Skin epidermis (tissue), 12 donors: ENCODE measurements around the gene RIPK4.

Experiments used
- H3K27ac ChIP-seq, 21 experiments: fragments of 200-600 bp; sonication (generic) in 11 of 21; one replicate each; pipeline ENCODE4 v1.5.0; 2020; ENCODE audit warnings: mild to moderate bottlenecking in 3 of 21, inconsistent platforms in 2 of 21, moderate library complexity in 2 of 21
- H3K4me3 ChIP-seq, 7 experiments: fragments of 200-600 bp; sonication (generic) in 2 of 7; one replicate each; pipeline ENCODE4 v1.5.0; 2020; ENCODE audit warnings: inconsistent platforms in 2 of 7, mild to moderate bottlenecking in 2 of 7, moderate library complexity in 1 of 7

RIPK4 gene

GRCh38 chr21:41743321-41744027 lies 23.4 kb downstream of the RIPK4 start:
- H3K27ac ChIP-seq: no peak overlapping the region
- no peak overlapping the region for H3K4me3 ChIP-seq

DNA sequence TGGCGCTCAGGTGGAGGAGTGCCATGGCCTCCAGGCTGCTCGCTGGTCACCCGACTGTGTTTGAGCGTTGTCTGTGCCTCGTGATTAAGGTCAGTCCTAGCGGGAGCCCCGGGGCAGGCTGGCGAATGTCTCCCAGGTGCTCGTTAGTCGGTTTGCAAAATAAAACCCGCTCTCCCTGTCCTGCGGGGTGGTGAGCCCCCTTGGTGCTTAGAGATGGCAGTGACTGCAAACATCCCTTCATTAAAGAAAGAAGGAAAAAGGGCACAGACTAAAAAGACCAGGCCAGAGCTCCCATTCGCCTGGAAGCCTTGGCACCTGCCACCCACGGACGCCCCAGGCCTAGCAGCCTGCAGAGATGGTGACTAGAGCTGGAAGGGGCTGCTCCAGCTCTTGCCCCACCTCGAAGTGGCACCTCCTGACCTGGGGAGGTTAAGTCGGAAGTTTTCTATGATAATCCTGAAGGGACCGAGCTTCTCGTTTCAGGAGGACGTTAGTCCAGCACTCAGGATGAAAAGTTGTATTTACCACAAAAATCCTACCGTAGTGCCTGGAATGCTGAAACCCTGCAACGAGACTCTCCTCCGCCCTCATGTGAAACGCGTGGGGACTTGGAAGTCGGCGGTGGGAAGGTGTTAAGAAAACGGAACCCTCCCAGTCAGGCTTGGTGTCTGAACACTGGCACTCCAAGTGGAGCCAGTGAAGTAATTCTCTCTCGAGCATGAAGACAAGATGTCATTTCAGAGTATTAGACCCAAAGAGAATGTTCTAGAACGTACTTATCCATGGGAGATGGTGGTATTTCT lies 24.6 kb downstream of the RIPK4 start:
- no peak overlapping the region for H3K4me3 ChIP-seq
- no peak overlapping the region for H3K27ac ChIP-seq

GRCh38 chr21:41741253-41742072 lies 25.4 kb downstream of the RIPK4 start:
- Histone ChIP-seq H3K27ac (no peak overlapping the region), H3K4me3 (no peak overlapping the region)

DNA sequence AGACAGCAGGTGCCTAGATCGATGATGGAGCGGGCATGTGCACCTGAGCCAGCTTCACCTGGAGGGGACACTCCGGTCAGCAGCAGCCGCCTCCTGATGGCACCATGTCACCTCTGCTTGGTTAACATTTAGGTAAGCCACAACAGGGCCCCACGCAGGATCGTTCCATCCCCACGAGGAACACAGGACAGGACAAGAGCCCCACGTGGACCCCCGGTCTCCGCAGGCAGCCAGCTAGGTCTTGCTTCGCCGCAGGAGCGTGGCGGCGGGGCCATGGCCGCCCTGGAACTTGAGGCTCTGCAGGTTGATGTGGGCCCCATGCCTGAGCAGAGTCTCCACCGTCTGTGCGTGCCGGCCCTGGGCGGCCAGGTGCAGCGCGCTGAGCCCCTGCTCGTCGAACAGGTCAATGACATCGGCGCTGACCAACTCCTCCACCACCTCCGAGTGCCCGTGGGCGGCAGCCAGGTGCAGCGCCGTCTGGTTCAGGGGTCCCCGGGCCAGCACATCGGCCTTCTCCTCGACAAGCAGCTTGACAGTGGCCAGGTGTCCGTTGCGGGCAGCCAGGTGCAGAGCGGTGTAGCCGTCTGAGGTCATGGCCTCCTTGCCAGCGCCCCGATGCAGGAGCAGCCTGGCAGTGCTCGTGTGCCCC lies 26.1 kb downstream of the RIPK4 start:
- Histone ChIP-seq H3K4me3 (no peak overlapping the region), H3K27ac (no peak overlapping the region)

- no peak overlapping the region for H3K4me3 ChIP-seq
- H3K27ac ChIP-seq: no peak overlapping the region
Measured at GRCh38 chr21:41739936-41740335, 26.9 kb downstream of the RIPK4 start.

- no peak overlapping the region for H3K4me3 ChIP-seq
Measured at GRCh38 chr21:41739011-41739410, 27.8 kb downstream of the RIPK4 start.

DNA sequence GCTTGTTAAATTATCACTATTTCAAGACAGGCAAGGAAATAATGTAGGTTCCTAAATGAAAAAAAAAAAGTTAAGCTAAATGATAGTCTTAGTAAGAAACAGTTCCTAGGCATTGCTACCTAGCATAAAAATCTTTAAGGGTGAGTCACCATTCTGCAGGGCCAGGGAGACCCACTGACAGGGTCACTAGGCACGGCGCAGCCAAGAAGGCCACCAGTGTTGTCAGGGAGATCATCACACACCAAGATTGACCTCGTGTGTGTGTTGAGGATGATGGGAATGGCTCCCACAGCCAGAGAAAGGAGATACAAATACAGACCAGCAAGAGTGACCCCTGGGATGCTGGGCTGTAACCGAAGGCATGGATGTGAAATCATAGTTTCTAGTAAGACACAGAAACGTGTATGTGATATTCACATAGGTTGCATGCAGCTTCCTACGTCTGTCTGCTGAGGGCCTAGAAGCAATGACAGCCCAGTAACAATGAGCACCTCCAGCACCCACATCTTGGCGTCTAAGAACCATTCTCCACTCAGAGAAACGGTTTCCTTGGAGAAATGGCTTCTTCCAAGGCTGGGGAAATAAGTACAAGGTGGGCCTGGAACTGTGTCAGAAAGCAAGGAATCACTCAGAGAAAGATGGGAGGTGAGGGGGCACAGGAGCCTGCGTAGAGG lies 29.1 kb downstream of the RIPK4 start:
- no peak overlapping the region for H3K4me3 ChIP-seq
- no peak overlapping the region for H3K27ac ChIP-seq

More at GRCh38 chr21:41739011-41739410, 27.8 kb downstream of the RIPK4 start:
- no peak overlapping the region for H3K27ac ChIP-seq

DNA sequence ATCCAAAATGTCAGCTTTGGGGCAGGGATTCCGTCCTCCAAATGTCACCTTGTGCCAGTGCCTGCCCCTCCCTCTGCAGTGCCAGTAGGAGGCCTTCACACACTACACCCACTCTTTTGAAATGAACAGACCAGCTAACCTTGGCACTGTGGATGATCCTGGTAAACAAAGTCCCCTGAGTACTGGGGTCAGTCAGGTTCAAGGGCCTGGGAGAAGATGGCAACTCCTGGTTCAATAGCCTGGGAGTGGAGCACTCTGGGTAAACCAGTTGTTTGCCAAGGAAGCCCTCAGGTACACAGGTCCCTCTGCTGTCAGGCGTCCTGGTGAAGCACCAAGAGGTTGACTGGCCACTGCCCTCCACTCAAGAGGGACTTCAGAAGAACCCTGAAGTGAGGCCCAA lies 30.4 kb downstream of the RIPK4 start:
- H3K4me3 ChIP-seq: no peak overlapping the region
- no peak overlapping the region for H3K27ac ChIP-seq

DNA sequence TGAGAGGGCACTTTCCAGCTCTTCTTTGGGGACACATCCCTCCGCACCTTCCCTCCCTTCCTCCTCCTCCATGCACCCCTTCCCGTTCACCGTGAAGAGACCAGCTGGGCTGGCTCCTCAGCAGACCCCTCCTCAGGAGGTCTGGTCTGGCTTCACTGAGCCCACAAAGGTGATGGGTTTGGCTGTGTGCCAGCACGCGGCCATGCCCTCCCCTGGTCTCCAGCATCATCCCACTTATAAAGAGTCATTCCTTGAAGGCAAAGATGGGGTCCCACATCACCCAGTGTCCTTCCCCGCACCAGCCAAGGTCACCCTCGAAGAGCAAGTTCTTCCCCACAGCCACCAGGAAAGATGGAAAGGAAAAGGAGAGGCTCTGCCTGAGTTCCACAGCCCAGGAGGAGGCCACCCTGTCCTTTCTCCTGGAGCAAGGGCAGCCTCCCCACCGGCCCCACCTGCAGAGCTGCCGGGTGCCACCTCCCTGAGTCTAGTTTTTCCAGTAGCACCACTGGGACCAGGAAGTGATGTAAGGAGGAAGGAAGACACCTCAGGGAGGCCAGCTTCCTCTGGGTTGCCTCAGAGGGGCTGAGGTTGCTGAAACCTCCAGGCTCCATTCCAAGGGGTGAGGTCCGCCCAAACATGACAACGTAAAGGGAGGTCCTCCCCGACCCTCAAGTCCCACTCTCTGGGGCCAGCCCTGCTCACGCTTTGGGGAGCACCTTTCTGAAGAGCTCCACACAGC lies 32.7 kb downstream of the RIPK4 start:
- Histone ChIP-seq H3K4me3 (no peak overlapping the region), H3K27ac (no peak overlapping the region)

- Histone ChIP-seq H3K4me3 (no peak overlapping the region), H3K27ac (no peak overlapping the region)
Measured at GRCh38 chr21:41731081-41731480, 35.8 kb downstream of the RIPK4 start.

- Histone ChIP-seq H3K27ac (peak overlapping the region in 3 of 21 experiments; percentile 4 to 66 (median 19)), H3K4me3 (no peak overlapping the region)
Measured at GRCh38 chr21:41730367-41730765, 36.5 kb downstream of the RIPK4 start.

DNA sequence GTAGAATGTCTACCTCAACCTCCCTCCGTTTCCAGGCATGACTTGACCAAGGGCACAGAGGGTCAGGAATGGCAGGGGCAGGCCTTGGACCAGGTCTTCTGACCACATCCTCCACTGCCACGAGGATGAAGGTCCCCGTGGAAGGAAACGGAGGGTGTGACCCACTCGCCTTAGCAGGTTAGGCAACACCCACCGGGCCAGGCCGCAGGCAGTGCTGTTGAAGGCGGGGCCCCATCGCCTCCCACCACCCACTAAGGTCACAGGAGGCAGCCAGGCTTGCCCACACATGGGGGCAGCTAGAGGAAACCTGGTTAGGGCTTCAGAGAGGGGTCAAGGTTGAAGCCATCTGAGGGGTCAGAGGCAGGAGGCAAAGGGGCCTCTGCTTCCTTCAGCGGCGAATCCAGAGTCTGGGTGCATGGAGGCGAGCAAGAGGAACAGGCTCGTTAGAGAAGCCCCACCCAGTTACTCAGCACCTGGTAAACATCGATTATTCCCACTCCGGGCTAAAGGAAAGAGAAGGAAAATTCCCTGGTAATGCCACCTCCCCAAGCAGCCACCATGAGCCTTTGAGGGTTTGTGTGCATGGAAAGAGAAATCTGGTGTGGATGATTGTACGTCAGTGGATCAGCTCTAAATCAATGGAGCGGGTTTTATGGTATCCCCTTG lies 37.0 kb downstream of the RIPK4 start:
- no peak overlapping the region for H3K4me3 ChIP-seq
- H3K27ac ChIP-seq: peak overlapping the region in 6 of 21 experiments; percentile 3 to 66 (median 19)

DNA sequence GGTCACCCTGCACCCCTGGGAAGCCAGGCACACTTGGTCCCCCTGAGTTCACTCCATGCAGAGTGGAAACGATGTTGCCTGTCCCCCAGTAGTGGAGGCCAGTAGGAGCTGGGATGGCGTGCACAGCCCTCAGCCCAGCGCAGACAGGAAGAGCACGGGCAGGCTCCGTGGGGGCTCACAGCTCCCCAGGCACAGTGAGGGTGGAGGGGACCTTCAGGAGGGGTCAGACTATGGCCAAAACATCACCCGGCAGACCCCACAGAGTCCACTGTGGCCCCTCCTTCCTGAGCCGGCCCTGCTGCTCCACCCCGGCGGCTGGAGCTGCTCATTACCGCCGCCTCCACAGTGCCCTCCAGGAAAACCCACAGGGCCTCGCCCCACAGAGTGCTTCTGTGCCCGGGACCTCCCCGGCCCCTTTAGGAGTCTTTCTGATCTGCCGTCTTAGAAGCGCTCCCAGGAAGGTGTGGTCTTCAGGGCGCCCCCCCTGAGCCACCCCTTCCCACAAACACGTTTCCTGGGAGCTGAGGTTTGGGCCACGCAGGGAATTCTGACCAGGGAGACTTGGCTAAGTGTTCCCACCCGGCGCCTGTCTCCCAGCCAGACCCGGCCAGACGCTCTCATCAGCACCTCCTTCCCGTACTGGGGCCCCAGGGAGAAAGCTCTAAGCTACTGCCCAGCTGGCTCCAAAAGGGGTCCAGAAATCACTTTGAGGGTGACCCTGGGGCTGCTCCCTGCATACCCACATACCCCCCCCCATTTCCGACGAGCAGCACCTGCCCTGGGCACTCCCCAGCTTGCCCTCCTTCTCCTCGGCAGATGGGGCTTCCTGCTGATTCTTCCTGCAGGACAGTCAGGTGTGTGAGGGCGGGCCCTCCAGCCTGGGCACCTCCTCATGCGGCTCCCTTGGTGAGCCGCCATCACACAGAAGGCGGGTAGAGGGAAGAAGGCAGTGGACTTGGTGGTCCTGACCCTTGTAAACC lies 38.8 kb downstream of the RIPK4 start:
- H3K27ac ChIP-seq: peak overlapping the region in 19 of 21 experiments; percentile 18 to 78 (median 53)

GRCh38 chr21:41726970-41727783 lies 39.7 kb downstream of the RIPK4 start:
- no peak overlapping the region for H3K4me3 ChIP-seq
- H3K27ac ChIP-seq: peak overlapping the region in 20 of 21 experiments; percentile 3 to 78 (median 64)

More for the DNA sequence above, 38.8 kb downstream of the RIPK4 start:
- H3K4me3 ChIP-seq: no peak overlapping the region

- H3K27ac ChIP-seq: peak overlapping the region in 16 of 21 experiments; percentile 3 to 78 (median 60)
- H3K4me3 ChIP-seq: no peak overlapping the region
Measured at GRCh38 chr21:41726630-41726969, 40.3 kb downstream of the RIPK4 start.

GRCh38 chr21:41726058-41726558 lies 40.7 kb downstream of the RIPK4 start:
- H3K4me3 ChIP-seq: no peak overlapping the region

More at GRCh38 chr21:41726058-41726558, 40.7 kb downstream of the RIPK4 start:
- peak overlapping the region in 5 of 21 experiments; percentile 3 to 78 (median 63) for H3K27ac ChIP-seq
